K562 (cell line): ENCODE data around the gene MEA1. TPM values are rescaled to one million over a fixed set of nuclear protein-coding genes. Genes with fewer than 3 reads are reported as not detected.

ENCODE experiments used
- BRD9 ChIP-seq: fragments of 450-650 bp; IDR thresholded peaks from 2 replicates; pipeline ENCODE4 v1.6.1; 2018; ENCODE audit warnings: low read depth; ENCODE audit not compliant: partially characterized antibody
- DDX20 ChIP-seq: fragments of 450-650 bp; IDR thresholded peaks from 2 replicates; pipeline ENCODE4 v1.6.1; 2016; ENCODE audit warnings: missing genetic modification characterization, low read depth, mild to moderate bottlenecking, missing compliant biosample characterization, moderate library complexity
- FOSL1 ChIP-seq: fragments of 200-800 bp; sonication (Bioruptor generic); conservative IDR thresholded peaks from 2 replicates; pipeline ENCODE4 v1.6.1; 2016; ENCODE audit warnings: missing genetic modification characterization, missing compliant biosample characterization
- HCFC1 ChIP-seq: IDR thresholded peaks from 2 replicates; pipeline ENCODE4 v1.6.1; 2012; ENCODE audit warnings: low read depth, low read length, improper control_type of control experiment
- HDAC8 ChIP-seq: fragments of 450-650 bp; IDR thresholded peaks from 2 replicates; pipeline ENCODE4 v1.6.1; 2016; ENCODE audit warnings: mild to moderate bottlenecking, missing genetic modification characterization, moderate library complexity, missing compliant biosample characterization
- ILK ChIP-seq: fragments of 450-650 bp; IDR thresholded peaks from 2 replicates; pipeline ENCODE4 v1.6.1; 2016; ENCODE audit warnings: missing genetic modification characterization, low read depth, mild to moderate bottlenecking, missing compliant biosample characterization, moderate library complexity, borderline replicate concordance
- MCM3 ChIP-seq: fragments of 450-650 bp; IDR thresholded peaks from 2 replicates; pipeline ENCODE4 v1.6.1; 2016
- MIER1 ChIP-seq: fragments of 450-650 bp; IDR thresholded peaks from 2 replicates; pipeline ENCODE4 v1.6.1; 2016; ENCODE audit warnings: antibody characterized with exemption, mild to moderate bottlenecking, low read depth
- POLR2A ChIP-seq: fragments of 450-650 bp; conservative IDR thresholded peaks from 2 replicates; pipeline ENCODE4 v1.6.1; 2016
- RBM14 ChIP-seq: fragments of 200-400 bp; formaldehyde crosslinking; IDR thresholded peaks from 2 replicates; pipeline ENCODE4 v1.6.1; 2018; ENCODE audit warnings: low read depth, mild to moderate bottlenecking, low read length, moderate library complexity, borderline replicate concordance; ENCODE audit not compliant: insufficient read depth
- SMARCE1 ChIP-seq: fragments of 450-650 bp; IDR thresholded peaks from 2 replicates; pipeline ENCODE4 v1.7.1; 2016; ENCODE audit warnings: mild to moderate bottlenecking
- TBL1XR1 ChIP-seq, 2 experiments: IDR thresholded peaks; 2 replicates each; pipeline ENCODE4 v1.6.1; 2012; ENCODE audit warnings: improper control_type of control experiment in 2 of 2, low read length in 2 of 2, mild to moderate bottlenecking in 1 of 2
- TBP ChIP-seq: optimal IDR thresholded peaks from 2 replicates; pipeline ENCODE3; 2011; ENCODE audit warnings: low read depth, low read length, improper control_type of control experiment
- XRCC3 ChIP-seq: fragments of 450-650 bp; IDR thresholded peaks from 2 replicates; pipeline ENCODE4 v1.6.1; 2017; ENCODE audit warnings: mild to moderate bottlenecking, moderate library complexity
- XRCC5 ChIP-seq: fragments of 200-400 bp; formaldehyde crosslinking; IDR thresholded peaks from 2 replicates; pipeline ENCODE4 v1.6.1; 2017; ENCODE audit warnings: low read depth, mild to moderate bottlenecking, low read length
- ZNF324 ChIP-seq: fragments of 250-450 bp; sonication (Bioruptor Pico); IDR thresholded peaks from 2 replicates; pipeline ENCODE4 v1.4.0; 2020; ENCODE audit warnings: mild to moderate bottlenecking
- ZNF408 ChIP-seq: fragments of 250-450 bp; sonication (Bioruptor Pico); IDR thresholded peaks from 2 replicates; pipeline ENCODE4 v1.4.0; 2020; ENCODE audit warnings: low read depth, mild to moderate bottlenecking, moderate library complexity
- ZNF41 ChIP-seq: fragments of 250-450 bp; sonication (Bioruptor Pico); conservative IDR thresholded peaks from 2 replicates; pipeline ENCODE4 v1.4.0; 2020; ENCODE audit warnings: mild to moderate bottlenecking
- ZNF449 ChIP-seq: fragments of 250-450 bp; sonication (Bioruptor Pico); IDR thresholded peaks from 2 replicates; pipeline ENCODE4 v1.8.0; 2022; ENCODE audit warnings: moderate library complexity, mild to moderate bottlenecking, inconsistent platforms
- polyA plus RNA-seq, 8 experiments: library from polyadenylated mRNA; depleted of rRNA in 4 of 8; stranded (reverse) in 5 of 8; unstranded in 3 of 8; fragments of >200 nt; fragmentation: Nextera tagmentation in 2 of 8; fragmentation: Illumina TruSeq in 1 of 8; extraction: Ambion mirVana in 2 of 8; extraction: Trizol in 1 of 8; gene quantifications; 2 replicates each; pipeline versions ENCODE4 v1.2.1 to v1.2.3, GENCODE V29; 2011 to 2014; ENCODE audit warnings: inconsistent platforms in 1 of 8, missing spikeins in 1 of 8
- total RNA-seq, 7 experiments: library from RNA; depleted of rRNA in 6 of 7; stranded (reverse); fragments of >200 nt in 6 of 7; fragmentation: Illumina TruSeq in 2 of 7; extraction: Trizol in 2 of 7; gene quantifications; 2 replicates each; pipeline versions ENCODE4 v1.2.1 to v1.2.3, GENCODE V29; 2011 to 2021; ENCODE audit warnings: low replicate concordance in 1 of 7
- TF ChIP-seq, protein P1 (sequence below): fragments of 200-800 bp; sonication (Bioruptor generic); IDR thresholded peaks from 2 replicates; pipeline ENCODE4 v1.6.1; 2016; ENCODE audit warnings: missing genetic modification characterization, missing compliant biosample characterization
- TF ChIP-seq, protein P2 (sequence below): fragments of 250-450 bp; sonication (Bioruptor Pico); IDR thresholded peaks from 2 replicates; pipeline ENCODE4 v1.5.0; 2020; ENCODE audit warnings: mild to moderate bottlenecking, borderline replicate concordance

Gene MEA1
- total and polyA plus RNA-seq, 9 of the 15 experiments (the other 6 are each of a cell fraction or from before 2014, with no cell fraction given), result 86.8 to 210 (median 152) TPM

DNA sequence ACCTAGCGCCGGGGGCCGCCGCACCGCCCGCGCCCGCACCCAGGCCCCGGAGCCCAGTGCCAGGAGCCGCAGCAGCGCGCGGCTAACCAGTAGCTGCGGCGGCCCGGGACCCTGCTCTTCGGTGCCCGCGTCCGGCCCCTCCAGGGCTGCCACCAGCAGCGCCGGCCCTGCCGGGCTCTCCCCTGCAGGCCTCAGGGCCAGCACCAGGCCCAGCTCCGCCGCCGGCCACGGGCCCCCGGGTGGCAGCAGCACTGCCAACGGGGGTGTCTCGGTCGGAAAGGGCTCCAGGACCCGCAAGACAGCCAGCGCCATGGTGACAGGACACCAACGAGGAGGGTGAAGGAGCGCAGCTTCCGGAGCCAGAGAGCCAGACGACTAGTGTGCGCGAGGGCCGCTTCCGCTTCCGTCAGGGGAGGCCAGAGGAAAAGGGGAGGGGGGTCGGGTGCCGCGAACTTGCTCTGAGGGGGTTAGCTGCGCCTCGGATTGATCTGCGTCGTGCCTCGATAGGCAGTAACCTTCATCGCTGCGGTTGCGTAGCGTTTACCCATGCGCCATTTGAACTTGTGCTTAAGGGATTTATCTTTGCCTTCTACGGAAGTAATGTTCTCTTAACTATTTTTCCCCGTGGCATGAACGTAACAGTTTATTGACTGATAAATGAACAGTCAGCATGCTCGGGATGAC, 34.8 kb downstream of the MEA1 start, which contains the start of gene PEX6 (continued):
- 0 out of 4 replicates have a peak, but pooled peaks of 1 of the 2 experiments have one; percentile 19 for TF ChIP-seq TBL1XR1 (IDR thresholded peaks at IDR 0.05; ENCODE audit: low read length in 2 of 2)
- TF ChIP-seq MIER1, result no peak
- TF ChIP-seq POLR2A, result peak; percentile 97
- TF ChIP-seq HCFC1, result peak; percentile 60
- no peak for TF ChIP-seq RBM14
- TF ChIP-seq TBP, result peak; percentile 91
- no peak; the same call in 1 of the 2 replicates for TF ChIP-seq XRCC3
- TF ChIP-seq HDAC8 (tag), result no peak
- peak; percentile 74 for TF ChIP-seq SMARCE1
- TF ChIP-seq FOSL1 (tag), result no peak
- TF ChIP-seq, protein P1, sequence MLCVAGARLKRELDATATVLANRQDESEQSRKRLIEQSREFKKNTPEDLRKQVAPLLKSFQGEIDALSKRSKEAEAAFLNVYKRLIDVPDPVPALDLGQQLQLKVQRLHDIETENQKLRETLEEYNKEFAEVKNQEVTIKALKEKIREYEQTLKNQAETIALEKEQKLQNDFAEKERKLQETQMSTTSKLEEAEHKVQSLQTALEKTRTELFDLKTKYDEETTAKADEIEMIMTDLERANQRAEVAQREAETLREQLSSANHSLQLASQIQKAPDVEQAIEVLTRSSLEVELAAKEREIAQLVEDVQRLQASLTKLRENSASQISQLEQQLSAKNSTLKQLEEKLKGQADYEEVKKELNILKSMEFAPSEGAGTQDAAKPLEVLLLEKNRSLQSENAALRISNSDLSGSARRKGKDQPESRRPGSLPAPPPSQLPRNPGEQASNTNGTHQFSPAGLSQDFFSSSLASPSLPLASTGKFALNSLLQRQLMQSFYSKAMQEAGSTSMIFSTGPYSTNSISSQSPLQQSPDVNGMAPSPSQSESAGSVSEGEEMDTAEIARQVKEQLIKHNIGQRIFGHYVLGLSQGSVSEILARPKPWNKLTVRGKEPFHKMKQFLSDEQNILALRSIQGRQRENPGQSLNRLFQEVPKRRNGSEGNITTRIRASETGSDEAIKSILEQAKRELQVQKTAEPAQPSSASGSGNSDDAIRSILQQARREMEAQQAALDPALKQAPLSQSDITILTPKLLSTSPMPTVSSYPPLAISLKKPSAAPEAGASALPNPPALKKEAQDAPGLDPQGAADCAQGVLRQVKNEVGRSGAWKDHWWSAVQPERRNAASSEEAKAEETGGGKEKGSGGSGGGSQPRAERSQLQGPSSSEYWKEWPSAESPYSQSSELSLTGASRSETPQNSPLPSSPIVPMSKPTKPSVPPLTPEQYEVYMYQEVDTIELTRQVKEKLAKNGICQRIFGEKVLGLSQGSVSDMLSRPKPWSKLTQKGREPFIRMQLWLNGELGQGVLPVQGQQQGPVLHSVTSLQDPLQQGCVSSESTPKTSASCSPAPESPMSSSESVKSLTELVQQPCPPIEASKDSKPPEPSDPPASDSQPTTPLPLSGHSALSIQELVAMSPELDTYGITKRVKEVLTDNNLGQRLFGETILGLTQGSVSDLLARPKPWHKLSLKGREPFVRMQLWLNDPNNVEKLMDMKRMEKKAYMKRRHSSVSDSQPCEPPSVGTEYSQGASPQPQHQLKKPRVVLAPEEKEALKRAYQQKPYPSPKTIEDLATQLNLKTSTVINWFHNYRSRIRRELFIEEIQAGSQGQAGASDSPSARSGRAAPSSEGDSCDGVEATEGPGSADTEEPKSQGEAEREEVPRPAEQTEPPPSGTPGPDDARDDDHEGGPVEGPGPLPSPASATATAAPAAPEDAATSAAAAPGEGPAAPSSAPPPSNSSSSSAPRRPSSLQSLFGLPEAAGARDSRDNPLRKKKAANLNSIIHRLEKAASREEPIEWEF, result no peak
- no peak for TF ChIP-seq MCM3
- no peak for TF ChIP-seq ZNF324 (CRISPR knock-in tag)
- TF ChIP-seq BRD9, result no peak
- TF ChIP-seq DDX20, result no peak
- TF ChIP-seq ZNF408 (CRISPR knock-in tag), result no peak
- TF ChIP-seq ZNF41, result no peak
- TF ChIP-seq, protein P2, sequence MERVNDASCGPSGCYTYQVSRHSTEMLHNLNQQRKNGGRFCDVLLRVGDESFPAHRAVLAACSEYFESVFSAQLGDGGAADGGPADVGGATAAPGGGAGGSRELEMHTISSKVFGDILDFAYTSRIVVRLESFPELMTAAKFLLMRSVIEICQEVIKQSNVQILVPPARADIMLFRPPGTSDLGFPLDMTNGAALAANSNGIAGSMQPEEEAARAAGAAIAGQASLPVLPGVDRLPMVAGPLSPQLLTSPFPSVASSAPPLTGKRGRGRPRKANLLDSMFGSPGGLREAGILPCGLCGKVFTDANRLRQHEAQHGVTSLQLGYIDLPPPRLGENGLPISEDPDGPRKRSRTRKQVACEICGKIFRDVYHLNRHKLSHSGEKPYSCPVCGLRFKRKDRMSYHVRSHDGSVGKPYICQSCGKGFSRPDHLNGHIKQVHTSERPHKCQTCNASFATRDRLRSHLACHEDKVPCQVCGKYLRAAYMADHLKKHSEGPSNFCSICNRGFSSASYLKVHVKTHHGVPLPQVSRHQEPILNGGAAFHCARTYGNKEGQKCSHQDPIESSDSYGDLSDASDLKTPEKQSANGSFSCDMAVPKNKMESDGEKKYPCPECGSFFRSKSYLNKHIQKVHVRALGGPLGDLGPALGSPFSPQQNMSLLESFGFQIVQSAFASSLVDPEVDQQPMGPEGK, result no peak
- TF ChIP-seq ZNF449, result no peak
- TF ChIP-seq ILK, result no peak
- TF ChIP-seq XRCC5, result no peak; the same call in 1 of the 2 replicates
